Activated CD4-positive, alpha-beta T cell treated with anti-CD3 and anti-CD28 coated beads for 48 hours (primary cell): Measurements from ENCODE around the gene BOLA2B.
"Not testable (repeated sequence)": the region's sequence is repeated elsewhere in the genome, so short reads cannot be mapped to it uniquely, and the experiment has no call there.

ENCODE experiments used
- DNase-seq: peaks from one replicate; pipeline ENCODE4 v3.0.0-alpha.2; 2020

Gene BOLA2B

GRCh38 chr16:30184096-30184890 is 9.2 kb downstream of the BOLA2B start:
- DNase-seq: peak; percentile 78

GRCh38 chr16:30183233-30184095 is 10.0 kb downstream of the BOLA2B start, which contains the start of gene CORO1A:
TSS of gene CORO1A (plus strand) at chr16:30183602. CDS start at chr16:30185210, 1,608 bp downstream.
- peak; percentile 92 for DNase-seq

- no peak for DNase-seq
Observed at GRCh38 chr16:30180741-30181140, 12.7 kb downstream of the BOLA2B start.

- DNase-seq: no peak
Observed at GRCh38 chr16:30179931-30180330, 13.5 kb downstream of the BOLA2B start.

DNA sequence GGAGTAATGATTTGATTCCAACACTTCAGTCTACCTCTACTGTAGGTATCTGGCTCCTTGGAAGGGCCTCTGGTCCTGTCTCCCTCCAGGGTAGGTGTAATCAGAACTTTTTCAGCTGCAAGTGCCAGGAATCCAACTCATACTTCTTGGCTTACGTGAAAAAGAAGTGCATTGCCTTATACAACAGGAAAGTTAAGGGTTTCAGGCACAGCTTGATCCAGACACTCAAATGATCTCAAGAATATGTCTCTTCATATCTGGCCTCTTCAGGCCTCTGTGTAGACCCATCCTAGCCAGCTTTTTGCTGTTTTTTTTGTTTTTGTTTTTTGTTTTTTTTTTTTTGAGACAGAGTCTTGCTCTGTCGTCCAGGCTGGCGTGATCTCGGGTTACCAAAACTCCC is 14.3 kb downstream of the BOLA2B start:
- DNase-seq: no peak

DNA sequence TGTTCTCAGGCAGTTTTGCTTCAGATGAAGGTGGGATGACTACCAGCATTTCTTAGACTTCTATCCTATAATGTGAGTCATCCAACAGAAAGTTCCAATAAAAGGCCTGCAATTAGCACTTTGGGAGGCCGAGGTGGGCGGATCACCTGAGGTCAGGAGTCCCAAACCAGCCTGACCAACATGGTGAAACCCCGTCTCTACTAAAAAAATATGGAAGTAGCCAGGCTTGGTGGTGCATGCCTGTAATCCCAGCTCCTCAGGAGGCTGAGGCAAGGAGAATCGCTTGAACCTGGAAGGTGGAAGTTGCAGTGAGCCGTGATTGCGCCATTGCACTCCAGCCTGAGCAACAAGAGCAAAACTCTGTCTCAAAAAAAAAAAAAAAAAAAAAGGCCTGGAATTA is 16.6 kb downstream of the BOLA2B start:
- not testable (repeated sequence) for DNase-seq

DNA sequence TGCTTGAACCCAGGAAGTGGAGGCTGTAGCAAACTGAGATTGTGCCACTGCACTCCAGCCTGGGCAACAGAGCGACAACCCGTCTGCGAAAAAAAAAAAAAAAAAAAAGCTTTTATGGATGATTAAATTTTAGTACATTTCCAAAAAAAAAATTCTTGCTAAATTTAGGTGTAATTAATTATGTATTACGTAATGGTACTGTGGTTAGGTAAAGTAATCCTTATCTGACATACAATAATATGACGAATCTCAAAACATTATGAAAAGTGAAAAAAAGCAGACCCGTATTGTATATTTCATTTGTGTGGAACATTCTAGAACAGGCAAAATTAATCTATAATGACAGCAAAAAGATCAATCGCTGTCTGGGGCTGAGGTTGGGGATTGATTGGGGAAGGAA is 20.4 kb downstream of the BOLA2B start:
- no peak for DNase-seq

GRCh38 chr16:30170145-30170544 is 23.3 kb downstream of the BOLA2B start:
- not testable (repeated sequence) for DNase-seq

DNA sequence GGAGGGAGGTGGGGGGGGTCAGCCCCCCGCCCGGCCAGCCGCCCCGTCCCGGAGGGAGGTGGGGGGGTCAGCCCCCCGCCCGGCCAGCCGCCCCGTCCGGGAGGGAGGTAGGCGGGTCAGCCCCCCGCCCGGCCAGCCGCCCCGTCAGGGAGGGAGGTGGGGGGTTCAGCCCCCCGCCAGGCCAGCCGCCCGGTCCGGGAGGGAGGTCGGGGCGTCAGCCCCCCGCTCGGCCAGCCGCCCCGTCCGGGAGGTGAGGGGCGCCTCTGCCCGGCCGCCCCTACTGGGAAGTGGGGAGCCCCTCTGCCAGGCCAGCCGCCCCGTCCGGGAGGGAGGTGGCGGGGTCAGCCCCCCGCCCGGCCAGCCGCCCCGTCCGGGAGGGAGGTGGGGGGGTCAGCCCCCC is 24.1 kb downstream of the BOLA2B start:
- DNase-seq: not testable (repeated sequence)

- not testable (repeated sequence) for DNase-seq
Observed at GRCh38 chr16:30168746-30169145, 24.7 kb downstream of the BOLA2B start.

DNA sequence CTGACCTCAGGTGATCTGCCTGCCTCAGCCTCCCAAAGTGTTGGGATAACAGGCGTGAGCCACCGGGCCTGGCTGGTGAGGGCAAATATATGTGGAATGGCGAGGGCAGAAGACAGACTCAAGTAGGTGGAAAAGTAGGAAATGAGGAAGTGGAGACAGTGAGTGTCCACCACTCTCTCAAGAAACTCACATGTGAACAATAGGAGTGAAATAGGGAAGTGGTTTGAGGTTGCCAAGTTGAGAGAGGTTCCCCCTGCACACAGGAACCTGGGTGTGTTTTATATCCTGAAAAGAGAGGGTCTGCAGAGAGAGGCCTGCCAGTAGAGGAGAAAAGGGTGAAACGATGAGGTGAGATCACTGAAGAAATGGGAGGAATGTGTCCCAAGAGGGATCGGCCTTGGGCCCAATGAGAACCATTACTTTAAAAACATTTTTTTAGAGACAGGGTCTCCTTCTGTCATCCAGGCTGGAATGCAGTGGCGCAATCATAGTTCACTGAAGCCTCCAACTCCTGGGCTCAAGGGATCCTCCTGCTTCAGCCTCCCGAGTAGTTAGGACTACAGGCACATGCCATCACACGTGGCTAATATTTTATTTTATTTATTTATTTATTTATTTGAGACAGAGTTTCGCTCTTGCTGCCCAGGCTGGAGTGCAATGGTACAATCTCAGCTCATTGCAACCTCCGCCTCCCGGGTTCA is 27.1 kb downstream of the BOLA2B start:
- no peak for DNase-seq

DNA sequence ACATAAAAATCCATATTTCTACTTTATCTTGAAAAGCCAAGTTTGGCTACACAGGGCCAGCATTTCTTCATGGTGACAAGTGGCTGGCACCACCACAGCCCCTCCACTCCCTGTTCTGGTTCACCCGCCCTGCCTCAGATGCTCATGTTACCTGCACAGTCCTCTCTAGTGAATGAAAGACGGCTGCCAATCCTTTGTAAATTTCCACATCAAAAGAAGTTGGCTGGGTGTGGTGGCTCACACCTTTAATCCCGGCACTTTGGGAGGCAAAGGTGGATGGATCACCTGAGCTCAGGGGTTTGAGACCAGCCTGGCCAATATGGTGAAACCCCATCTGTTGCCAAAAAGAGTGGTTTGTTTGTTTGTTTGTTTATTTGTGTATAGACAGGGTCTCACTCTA is 29.9 kb downstream of the BOLA2B start:
- DNase-seq: no peak

DNA sequence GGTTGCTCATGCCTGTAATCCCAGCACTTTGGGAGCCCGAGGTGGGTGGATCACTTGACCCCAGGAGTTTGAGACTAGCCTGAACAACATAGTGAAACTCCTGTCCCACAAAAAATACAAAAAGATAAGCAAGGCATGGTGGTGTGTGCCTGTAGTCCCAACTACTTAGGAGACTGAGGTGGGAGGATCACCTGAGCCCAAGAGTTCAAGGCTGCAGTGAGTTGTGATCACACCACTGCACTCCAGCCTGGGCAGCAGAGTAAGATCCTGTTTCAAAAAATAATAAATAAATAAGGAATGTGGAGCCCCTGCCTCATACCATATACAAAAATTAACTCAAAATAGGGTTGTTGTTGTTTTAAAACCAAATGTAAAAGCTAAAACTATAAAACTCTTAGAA is 36.3 kb downstream of the BOLA2B start:
- no peak for DNase-seq

DNA sequence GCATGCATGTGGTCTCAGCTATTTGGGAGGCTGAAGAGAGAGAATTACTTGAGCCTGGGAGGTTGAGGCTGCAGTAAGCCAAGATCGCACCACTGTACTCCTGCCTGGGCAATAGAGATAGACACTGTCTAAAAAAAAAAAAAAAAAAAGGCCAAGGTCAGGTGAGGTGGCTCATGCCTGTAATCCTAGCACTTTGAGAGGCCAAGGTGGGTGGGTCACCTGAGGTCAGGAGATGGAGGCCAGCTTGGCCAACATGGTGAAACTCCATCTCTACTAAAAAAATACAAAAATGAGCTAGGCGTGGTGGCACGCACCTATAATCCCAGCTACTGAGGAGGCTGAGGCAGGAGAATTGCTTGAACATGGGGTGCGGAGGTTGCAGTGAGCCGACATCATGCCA is 38.3 kb downstream of the BOLA2B start:
- no peak for DNase-seq

- no peak for DNase-seq
Observed at GRCh38 chr16:30152517-30152916, 40.9 kb downstream of the BOLA2B start.

- no peak for DNase-seq
Observed at GRCh38 chr16:30151091-30151490, 42.4 kb downstream of the BOLA2B start.

DNA sequence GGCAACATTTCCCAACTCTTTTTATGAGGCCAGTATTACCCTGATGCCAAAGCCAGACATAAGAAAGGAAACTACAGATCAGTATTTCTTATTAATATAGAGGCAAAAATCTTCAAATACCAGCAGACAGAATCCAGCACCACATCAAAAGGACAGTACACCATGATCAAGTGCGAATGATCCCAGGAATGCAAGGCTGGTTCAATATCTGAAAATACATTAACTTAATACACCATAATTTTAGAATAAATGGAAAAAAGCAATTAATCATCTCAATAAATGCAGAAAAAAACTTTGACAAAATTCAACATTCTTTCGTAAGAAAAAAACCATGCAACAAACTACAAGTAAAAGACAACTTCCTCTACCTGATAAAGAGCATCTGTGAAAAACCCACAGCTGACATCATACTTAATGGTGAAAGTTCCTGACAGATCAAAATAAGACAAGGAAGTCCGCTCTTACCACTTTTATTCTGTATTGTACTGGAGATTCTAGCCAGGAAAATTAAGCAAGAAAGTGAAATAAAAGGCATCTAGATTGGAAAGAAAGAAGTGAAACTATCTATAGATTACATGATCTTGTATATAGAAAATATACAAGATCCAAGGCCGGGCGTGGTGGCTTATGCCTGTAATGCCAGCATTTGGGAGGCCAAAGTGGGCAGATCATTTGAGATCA is 44.1 kb downstream of the BOLA2B start:
- no peak for DNase-seq

DNA sequence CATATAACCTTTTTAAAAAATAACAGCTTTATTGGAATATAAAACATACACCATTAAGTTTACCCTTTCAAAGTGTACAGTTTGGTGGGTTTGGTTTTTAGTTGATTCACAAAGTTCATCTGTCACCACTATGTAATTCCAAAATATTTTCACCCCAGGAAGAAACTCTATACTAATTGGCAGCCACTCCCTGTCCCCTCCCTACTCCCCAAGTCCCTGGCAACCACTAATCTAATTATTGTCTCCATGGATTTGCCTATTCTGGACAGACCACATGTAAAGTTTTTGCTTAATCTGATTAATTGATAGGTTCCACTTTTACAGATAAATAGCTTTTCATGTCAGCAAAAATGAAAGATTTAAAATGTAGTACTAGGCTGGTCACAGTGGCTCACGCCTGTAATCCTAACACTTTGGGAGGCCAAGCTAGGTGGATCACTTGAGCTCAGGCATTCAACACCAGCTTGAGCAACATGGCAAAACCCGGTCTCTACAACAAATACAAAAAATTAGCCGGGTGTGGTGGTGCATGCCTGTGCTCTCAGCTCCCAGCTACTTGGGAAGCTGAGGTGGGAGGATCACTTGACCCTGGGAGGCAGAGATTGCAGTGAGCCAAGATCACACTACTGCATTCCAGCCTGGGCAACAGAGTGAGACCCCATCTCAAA is 45.5 kb downstream of the BOLA2B start:
- DNase-seq: no peak

DNA sequence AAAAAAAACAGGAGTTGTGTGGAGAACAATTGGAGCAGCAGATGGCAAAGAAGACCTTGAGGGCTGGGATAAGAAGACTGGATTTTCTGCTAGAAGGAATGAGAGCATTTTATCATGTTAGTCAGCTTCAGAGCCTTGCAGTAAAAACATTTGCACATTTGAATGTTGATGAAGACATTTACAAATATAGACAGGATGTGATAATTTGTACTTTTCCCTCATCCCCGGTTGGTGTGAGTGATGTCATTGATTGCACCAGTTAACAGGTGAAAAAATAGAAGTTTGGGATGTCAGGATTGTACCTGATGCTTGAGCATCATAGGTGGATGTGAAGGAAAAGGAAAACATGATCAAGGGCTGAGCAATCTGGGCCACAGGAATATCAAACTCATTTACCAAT is 47.8 kb downstream of the BOLA2B start:
- DNase-seq: no peak

GRCh38 chr16:30144917-30145316 is 48.5 kb downstream of the BOLA2B start:
- DNase-seq: no peak

DNA sequence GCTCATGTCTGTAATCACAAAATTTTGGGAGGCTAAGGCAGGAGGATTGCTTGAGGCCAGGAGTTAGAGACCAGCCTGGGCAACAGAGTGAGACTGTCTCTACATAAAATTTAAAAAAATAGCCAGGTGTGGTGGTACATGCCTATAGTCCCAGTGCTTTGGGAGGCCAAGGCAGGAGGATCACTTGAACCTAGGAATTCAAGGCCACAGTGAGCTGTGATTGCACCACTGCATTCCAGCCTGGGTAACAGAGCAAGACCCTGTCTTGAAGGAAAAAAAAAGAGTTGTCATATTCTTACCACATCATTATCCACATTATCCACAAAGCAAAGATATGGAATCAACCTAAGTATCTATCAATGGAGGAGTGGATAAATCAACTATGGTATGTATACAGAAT is 49.4 kb downstream of the BOLA2B start:
- no peak for DNase-seq

- no peak for DNase-seq
Observed at GRCh38 chr16:30143347-30143702, 50.1 kb downstream of the BOLA2B start.
